HG03175 (cell line): Measurements from ENCODE around the gene SEPTIN10.
A peak's percentile ranks its signal among the peaks of the same experiment; 100 is the strongest.
"Not testable (repeated sequence)": the region's sequence is repeated elsewhere in the genome, so short reads cannot be mapped to it uniquely, and the experiment has no call there.

Experiments used
- ATAC-seq: cut with Tn5 transposase; IDR thresholded peaks from one replicate; pipeline ENCODE4 v1.9.1; 2021; ENCODE audit warnings: mild to moderate bottlenecking, moderate library complexity; ENCODE audit not compliant: unreplicated experiment

Gene SEPTIN10

DNA sequence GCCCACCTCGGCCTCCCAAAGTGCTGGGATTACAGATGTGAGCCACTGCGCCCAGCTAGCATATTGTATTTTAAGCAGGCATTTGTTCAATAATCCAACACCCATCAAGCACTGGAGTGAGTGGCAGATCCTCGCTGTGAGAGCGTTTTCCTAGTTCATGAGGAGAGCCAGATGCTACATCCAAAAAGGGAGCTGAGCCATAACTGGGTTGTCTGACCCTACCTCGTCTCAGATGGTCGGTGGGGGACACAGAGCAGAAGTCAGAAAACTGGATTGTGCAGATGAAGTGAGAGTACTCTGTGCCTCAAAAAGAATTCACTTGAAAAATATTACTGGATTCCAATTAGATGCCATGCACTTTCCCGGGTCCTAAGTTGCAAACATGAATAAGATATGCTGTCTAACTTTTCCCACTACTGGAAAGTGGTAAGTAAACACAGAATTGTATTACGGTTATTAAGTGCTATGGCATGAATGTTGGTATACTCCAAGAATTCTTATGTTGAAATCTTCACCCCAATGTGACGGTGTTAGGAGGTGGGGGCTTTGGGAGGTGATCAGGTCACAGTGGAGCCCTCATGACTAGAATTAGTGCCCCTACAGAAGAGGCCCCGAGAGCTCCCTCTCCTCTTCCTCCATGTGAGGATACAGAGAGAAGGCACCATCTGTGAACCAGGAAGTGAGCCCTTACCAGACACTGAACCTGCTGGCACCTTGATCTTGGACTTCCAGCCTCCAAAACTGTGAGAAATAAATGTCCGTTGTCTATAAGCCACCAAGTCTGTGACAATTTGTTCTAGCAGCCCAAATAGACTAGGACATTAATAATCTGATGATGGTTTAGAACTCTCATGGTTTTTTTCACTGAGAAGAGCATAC lies 21.9 kb upstream of the SEPTIN10 start:
- ATAC-seq: no peak

DNA sequence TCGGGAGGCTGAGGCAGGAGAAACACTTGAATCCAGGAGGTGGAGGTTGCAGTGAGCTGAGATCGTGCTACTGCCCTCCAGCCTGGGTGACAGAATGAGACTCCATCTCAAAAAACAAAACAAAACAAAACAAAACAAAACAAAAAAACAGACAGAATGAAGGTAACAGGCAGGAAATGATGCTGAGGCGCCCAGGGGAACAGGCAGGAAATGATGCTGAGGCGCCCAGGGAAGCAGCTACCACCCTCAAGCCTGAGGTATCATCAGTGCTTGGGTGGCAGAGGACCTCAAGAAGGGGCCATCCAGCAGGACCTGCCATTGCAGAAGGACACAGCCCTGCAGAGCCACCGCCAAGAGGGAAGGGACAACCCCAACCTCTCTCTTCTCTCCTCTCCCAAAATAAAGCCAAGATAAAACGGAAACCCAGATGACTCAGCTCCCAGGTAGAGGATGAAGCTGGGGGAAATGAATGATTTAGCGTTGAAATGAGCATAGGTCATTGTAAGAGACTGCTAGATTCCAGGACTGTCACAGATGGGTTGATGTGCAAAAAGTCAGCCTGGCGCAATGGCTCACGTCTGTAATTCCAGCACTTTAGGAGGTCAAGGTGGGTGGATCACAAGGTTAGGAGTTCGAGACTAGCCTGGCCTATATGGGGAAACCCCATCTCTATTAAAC lies 19.7 kb upstream of the SEPTIN10 start:
- ATAC-seq: no peak

DNA sequence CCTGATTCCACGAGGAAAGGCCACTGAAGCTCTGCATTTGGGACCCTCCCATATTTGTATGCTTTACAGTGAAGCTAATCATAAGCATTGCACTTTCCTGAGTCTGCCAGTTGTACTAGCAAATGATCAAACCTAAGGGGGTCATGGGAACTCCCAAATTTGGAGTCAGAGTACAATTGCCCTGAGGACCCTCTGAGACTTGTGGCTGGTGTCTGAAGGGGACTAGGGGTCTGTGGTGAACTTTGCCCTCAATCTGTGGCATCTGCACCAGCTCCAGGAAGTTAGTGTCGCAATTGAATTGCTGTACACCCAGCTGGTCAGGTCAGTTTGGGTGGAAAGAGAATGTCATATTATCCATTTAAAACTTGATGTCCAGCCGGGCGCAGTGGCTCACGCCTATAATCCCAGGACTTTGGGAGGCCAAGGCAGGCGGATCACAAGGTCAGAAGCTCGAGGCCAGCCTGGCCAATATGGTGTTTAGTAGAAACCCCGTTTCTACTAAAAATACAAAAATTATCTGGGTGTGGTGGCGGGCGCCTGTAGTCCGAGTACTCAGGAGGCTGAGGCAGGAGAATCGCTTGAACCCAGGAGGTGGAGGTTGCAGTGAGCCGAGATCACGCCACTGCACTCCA lies 18.5 kb upstream of the SEPTIN10 start:
- no peak for ATAC-seq

DNA sequence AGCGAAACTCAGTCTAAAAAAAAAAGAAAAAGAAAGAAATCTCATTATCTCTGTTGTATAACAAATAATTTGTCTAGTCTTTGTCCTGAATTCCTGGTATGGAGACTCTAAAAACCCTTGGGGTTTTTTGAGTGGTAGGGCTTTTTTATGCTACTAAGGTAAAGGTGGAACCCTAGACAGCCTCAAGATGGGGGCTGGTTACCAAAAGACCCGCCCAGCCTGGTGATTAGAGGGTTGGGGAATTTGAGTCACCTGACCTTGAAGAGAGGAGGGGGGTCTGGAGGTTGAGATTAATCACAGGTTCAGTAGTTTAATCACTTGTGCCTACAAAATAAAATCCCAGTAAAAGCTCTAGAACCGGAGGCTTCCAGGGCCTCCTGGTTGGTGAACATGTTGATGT lies 18.0 kb upstream of the SEPTIN10 start:
- no peak for ATAC-seq

DNA sequence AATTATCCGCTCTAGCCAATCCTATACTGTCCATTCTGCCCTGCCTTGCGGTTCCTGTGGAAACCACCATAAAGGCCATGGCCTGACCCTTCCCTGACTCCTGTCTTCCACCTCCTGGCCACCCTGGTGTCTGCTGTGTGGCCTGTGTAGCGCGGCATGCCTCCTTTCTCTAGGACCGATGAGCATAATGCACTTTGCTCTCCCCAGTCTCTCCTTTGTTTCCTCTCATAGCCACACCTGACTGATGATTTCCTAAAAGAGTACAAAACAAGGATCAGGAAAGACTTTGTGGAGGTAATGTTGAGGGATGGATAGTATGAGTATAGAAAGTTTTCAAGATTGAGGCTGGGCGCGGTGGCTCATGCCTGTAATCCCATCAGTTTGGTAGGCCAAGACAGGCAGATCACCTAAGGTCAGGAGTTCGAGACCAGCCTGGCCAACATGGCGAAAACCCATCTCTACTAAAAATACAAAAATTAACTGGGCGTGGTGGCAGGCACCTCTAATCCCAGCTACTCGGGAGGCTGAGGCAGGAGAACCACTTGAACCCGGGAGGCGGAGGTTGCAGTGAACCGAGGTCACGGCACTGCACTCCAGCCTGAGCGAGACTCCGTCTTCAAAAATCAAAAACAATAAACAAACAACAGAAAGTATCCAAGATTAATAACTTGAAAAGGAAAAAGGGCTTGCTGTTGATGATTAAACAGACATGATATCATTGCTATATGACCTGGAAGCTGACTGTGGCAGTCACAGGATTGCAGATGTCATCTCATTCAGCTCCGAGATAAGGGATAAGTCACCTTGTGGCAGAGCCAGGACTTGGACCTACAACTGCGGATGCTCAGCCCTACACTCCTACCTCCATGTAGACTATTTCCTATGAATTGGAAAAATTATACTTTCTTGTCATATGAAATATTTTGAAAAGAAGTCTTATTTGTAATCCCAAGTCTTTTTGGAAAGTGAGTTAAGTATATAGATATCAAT lies 17.0 kb upstream of the SEPTIN10 start:
- no peak for ATAC-seq

DNA sequence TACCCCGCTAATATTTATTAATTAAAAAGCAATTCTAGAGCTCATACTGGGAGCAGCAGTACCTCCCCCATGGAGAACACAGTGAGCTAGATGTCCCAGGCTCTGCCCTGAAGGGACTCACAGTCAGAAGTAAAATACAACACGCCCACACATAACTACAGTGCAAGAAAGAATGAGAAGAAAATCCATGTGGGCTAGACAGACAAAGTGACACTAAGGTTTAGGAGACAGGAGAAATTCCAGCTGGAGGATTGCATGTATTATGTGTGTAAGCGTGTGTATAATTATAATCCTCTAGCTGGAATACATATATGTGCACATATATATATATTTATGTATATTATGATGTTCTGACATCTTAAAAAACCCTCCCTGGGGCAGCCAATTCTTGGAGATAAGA lies 16.1 kb upstream of the SEPTIN10 start:
- ATAC-seq: no peak

DNA sequence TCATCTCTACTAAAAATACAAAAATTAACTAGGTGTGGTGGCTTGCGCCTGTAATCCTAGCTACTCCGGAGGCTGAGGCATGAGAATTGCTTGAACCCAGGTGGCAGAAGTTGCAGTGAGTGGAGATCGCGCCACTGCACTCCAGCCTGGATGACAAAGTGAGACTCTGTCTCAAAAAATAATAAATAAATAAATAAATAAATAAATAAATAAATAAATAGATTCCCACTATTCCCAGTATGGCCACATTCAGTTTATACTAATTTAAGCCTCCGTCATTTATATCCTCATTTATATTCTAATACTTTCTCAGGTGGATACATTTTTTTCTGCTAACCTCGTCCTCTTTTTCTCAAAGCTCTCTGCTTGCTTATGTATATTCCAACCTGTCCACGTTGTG lies 14.6 kb upstream of the SEPTIN10 start:
- not testable (repeated sequence) for ATAC-seq

DNA sequence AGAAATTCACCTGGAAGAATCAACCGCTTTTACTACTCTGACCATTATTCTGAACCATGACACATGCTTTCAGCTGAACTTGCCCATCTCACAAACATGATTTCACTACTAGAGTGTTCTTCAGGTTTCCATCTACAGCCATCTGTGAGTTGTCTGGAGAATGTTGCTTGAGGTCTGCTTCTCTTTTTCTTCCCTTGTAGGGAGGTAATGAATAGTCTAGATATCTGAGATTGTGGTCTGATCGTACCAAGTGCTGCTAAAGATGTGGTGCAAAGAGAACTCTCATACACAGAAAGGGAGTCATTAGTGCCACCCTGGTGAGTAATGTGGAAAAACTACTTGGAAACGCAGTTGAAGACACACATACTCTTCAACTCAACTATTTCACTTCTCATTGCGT lies 10.6 kb upstream of the SEPTIN10 start:
- no peak for ATAC-seq

DNA sequence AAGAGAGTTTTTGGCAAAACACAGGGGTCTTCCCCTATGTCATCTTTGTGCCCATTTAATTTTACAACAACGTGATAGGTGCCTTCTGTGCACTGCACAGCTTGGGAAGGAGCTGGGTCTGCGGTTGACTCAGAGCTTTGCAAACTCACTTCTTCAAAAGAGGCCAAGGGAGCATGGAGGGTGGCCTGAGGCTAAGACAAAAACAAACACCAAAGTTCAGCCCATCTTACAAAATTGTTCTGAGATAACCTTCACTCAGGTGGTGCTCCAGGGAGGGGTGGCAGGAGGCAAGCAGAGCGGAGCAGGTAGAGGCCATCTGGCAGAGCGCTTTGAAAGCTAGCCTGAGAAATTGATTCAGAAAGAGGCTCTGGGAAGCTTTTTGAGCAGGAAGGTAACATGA lies 10.2 kb upstream of the SEPTIN10 start:
- ATAC-seq: no peak

DNA sequence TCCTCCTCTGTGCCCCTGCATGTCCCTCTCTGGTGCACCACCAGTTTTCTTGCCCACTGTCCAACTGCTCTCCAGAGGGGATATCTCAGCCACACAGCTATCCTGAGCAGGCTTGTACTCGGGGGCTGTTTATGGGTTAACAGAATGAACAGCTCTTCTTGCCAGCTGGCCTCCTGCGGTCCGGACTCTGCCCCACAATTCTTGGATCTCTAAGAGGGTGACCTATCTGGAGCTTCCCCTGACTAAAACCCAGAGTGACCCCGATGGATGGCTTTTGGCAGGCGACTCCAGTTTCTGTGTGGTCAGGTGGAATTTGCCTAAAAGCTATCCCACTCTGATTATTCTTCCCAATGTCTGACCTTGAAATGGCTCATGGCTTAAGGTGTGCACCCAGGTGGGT lies 9.5 kb upstream of the SEPTIN10 start:
- ATAC-seq: no peak

DNA sequence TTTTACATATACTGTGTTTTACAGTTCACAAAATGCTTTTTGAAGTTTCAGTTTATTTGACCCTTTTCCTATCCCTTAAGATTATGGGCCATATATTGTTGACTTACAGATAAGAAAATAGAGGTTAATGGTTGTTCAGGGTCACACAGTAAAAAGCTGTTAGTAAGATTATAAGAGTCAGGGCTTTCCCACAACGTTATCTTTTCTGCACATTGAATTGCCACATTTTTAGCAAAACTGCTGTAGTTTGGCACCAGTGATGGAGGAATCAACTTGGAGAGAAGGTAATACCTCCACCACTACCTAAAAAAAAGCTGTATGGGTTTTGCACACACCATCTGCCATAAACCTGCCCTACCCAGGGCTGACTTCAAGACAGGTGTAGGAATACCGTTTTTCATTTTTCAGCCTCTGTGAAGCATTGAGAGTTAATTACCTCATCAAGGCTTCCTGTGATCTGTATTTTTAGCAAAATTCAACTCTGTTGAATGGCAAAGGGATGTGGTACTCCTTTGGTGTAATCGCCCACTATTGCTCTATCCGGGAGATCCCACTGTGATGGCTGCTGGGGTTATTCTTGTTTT lies 5.4 kb upstream of the SEPTIN10 start:
- ATAC-seq: no peak

DNA sequence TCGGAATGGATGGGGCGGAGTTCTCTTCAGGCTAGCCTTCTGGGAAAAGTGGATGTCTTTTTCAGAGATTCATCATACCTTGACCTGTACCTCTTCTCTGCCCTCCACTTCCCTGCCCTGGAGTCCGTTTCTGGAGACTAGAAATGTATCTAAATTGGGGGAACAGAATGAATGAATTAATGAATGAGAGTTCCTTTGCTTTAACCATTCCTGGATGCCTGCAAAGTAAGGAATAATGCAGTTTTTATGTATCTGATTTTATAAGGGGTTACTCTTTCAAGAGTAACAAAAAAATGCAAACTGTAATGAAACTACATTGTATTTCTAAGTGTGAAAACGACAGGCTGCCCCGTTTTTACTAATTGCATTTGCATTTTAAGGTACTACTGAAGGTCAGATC lies 2.4 kb upstream of the SEPTIN10 start:
- no peak for ATAC-seq

DNA sequence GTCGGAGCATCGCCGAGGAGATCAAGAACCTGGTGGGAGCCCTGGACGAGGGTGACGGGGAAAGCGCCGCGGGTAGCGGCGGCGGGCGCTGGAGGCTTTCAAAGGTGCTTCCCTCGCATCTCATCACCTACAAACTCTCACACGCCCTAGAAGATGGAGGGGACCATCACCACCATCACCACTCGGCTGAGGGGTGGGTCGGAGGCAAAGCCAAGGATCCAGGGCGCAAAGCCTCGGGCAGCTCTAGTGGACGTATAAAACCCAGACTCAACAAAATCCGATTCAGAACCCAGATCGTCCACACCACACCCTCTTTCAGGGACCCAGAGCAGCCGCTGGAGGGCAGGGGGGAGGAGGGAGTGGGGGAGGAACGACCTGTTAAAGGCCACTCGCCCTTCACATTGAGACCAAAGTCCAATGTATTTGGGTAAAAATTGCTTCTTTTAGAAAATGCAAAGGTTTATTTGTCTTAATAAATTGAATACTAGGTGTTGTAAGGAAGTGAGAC lies 1.9 kb upstream of the SEPTIN10 start:
- ATAC-seq: no peak

DNA sequence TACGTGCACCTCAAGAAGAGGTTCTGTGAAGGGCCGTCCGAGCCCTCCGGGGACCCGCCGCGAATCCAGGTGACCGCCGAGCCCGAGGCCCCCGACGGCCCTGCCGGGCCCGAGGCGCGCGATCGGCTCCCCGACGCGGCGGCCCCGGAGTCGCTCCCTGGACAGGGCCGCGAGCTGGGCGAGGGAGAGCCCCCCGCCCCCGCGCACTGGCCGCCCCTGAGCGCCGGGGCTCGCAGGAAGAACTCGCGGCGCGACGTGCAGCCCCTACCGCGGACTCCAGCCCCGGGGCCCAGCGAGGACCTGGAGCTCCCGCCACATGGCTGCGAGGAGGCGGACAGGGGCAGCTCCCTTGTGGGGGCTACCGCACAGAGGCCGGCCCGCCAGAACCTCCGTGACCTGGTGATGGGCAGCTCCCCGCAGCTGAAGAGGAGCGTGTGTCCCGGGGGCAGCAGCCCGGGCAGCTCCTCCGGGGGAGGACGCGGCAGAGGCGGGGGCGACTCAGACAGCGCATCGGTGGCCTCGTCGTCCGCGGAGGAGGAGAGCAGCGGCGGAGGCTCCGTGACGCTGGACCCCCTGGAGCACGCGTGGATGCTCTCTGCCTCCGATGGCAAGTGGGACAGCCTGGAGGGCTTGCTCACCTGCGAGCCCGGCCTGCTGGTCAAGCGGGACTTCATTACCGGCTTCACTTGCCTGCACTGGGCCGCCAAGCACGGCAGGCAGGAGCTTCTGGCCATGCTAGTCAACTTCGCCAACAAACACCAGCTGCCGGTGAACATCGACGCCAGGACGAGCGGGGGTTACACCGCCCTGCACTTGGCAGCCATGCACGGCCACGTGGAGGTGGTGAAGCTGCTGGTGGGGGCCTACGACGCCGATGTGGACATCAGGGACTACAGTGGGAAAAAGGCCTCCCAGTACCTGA lies 1.2 kb upstream of the SEPTIN10 start:
- no peak for ATAC-seq

DNA sequence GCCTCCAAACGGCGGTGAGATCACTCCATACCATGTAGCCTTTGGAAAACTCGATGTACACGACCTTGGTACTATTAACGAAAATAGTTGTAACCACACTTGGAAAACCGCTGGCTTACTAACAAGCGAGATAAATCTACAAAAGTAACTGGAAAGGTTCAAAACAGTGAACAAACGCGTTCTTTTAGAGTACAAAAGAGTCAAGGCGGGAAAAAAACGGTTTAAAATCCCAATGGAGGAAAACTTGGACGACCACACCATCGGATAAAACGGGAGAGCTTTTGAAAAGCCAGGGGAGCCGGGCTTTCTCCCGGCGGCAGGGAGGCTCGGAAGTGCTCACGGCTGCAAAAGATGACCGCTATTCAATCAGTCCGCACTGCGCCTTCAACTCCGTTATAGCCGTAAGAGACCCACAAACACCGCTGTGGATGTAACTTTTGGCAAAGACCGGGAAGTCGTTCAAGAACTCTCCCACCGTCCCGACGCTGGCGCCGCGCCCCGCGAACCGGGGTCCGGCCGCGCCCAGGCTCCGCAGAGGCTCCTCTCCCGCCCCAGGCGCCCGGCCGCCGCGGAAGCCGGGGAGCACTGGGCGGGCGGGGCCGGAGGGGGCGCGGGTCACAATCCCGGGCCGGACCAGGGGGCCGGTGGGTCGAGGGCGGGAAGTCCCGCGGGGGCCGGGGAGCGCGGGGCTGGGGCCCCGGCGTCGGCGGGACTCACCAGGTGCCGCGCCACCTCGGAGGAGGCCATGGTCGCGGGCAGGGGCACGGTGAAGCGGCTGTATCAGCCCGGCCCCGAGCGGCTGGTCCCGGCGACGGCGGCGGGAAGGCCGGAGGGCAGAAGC lies 465 bp downstream of the SEPTIN10 start:
- peak; percentile 28 for ATAC-seq

DNA sequence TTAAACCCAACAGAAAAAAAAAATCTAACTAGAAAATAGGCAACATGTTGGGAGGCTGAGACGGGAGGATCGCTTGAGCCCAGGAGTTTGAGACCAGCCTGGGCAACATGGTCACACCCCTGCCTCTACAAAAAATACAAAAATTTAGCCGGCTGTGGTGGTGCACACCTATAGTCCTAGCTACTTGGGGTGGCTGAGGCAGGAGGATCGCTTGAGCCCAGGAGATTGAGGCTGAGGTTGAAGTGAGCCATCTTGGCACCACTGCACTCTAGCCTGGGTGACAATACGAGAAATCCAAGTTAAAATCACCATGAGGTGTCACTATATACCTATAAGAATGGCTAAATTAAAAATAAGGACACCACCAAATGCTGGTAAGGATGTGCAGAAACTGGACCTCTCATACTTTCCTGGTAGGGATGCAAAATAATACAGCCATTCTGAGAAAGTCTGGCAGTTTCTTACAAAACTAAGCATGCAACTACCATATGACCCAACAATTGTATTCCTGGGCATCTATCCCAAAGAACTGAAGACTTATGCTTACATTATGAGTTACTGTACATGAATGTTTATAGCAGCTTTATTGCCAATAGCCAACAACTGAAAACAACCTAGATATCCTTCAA lies 2.2 kb downstream of the SEPTIN10 start:
- no peak for ATAC-seq

DNA sequence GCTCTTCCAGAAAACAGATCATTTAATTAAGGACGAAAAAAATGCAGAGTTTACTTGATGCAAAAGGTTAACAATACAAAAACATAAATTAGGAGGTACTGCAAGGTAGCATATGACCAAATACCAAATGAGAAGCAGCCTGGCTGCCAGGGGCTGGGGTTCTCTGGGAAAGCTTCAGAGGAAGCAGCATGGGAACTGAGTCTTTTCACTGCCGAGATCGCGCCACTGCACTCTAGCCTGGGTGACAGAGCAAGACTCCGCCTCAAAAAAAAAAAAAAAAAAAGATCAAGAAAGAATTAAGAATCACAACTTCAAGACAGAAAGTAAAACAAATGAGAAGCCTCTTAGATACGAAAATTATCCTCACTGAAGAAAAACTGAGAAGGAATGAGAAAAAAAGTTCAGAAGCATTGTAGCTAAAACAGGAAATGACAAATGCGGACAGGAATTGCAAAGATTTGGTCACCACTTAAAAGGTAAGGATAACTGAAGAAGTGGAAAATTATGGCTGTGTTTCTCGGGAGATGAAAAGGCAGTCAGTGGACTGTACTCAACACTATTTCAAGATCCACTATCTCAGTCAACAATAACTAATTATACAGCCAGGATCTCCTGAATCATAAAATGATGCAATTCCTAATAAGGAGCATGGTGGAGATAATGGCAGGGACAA lies 4.3 kb downstream of the SEPTIN10 start:
- ATAC-seq: no peak
